ENCODE data around the gene POLR3A.

DNA sequence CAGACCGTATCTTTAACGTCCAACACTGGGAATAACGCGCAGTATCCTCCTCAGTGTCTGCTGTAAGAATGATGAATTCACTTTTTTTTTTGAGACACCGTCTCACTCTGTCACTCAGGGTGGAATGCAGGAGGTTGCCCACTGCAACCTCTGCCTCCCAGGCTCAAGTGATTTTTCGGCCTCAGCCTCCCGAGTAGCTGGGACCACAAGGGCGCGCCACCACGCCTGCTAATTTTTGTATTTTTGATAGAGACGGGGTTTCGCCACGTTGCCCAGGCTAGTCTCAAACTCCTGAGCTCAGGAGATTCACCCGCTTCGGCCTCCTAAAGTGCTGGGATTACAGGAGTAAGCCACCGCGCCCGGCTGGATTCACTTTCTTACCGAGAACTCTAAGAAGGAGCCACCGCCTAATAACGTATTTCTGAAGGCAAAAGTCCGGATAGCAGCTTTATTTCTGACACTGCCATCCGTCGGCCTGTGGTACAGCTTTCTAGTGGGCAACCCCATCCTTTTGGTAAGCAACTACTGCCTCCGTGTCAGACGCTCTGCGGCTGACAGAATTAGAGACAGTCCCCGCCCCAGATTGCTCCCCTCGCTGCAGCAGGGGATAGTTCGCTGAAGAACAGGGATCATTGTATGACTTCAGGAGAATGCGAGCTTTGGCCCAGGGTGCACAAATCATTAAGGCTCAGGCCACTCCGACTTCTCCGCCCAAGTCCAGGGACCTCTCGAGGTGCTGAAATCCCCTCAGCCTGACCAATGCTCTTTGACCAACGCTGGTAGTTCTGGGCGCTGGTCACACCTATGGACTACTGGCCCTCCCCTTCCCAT, 662 bp downstream of the POLR3A start:
- TF ChIP-seq CTCF (IDR thresholded peaks at IDR 0.05) (no peak), EZH2 (IDR thresholded peaks at IDR 0.05; ENCODE audit: borderline replicate concordance, insufficient read depth, low read depth, low read length, poor library complexity, severe bottlenecking) (no peak)

Measured in B cell (primary cell).